Globus pallidus (tissue), 1 donor: ENCODE measurements around the gene EGFLAM.

ENCODE experiments used
- DNase-seq: peaks from one replicate; pipeline ENCODE4 v3.0.0-alpha.2; 2015; ENCODE audit warnings: low spot score

The EGFLAM gene

GRCh38 chr5:38448568-38449350 is 190.4 kb downstream of the EGFLAM start:
- no peak for DNase-seq

- no peak for DNase-seq
These were observed 192.3 kb downstream of the EGFLAM start for GRCh38 chr5:38450627-38451026.

GRCh38 chr5:38451074-38451725 is 192.8 kb downstream of the EGFLAM start:
- DNase-seq = no peak

- no peak for DNase-seq
These were observed 193.8 kb downstream of the EGFLAM start for GRCh38 chr5:38452201-38452600.

GRCh38 chr5:38453506-38453905 is 195.1 kb downstream of the EGFLAM start:
- DNase-seq = no peak

GRCh38 chr5:38453921-38454320 is 195.6 kb downstream of the EGFLAM start:
- DNase-seq = no peak

- no peak for DNase-seq
These were observed 197.5 kb downstream of the EGFLAM start for GRCh38 chr5:38455796-38456330.

- no peak for DNase-seq
These were observed 198.5 kb downstream of the EGFLAM start for GRCh38 chr5:38456657-38457399.

GRCh38 chr5:38458174-38458573 is 199.8 kb downstream of the EGFLAM start:
- no peak for DNase-seq

- no peak for DNase-seq
These were observed 204.7 kb downstream of the EGFLAM start for GRCh38 chr5:38462976-38463633.

GRCh38 chr5:38463634-38464521 is 205.5 kb downstream of the EGFLAM start:
- DNase-seq = no peak

GRCh38 chr5:38465061-38465460 is 206.7 kb downstream of the EGFLAM start:
- no peak for DNase-seq

- DNase-seq = no peak
These were observed 207.5 kb downstream of the EGFLAM start for GRCh38 chr5:38465702-38466423.

GRCh38 chr5:38466424-38467189 is 208.2 kb downstream of the EGFLAM start:
- peak; percentile 78 for DNase-seq

- DNase-seq = peak; percentile 66
These were observed 209.1 kb downstream of the EGFLAM start for GRCh38 chr5:38467353-38468040.

GRCh38 chr5:38468202-38468673 is 209.9 kb downstream of the EGFLAM start:
- DNase-seq = no peak

GRCh38 chr5:38468978-38469706 is 210.8 kb downstream of the EGFLAM start:
- peak; percentile 72 for DNase-seq

- no peak for DNase-seq
These were observed 211.4 kb downstream of the EGFLAM start for GRCh38 chr5:38469707-38470267.
